CD4-positive, alpha-beta memory T cell (primary cell): ENCODE data around the gene ADCK2. TPM values are rescaled to one million over a fixed set of nuclear protein-coding genes. Genes with fewer than 3 reads are reported as not detected.
"Not testable (repeated sequence)": the region's sequence is repeated elsewhere in the genome, so short reads cannot be mapped to it uniquely, and the experiment has no call there.

Experiments
- CTCF ChIA-PET: fragments of 350-600 bp; sonication (Branson Sonifier 250); formaldehyde crosslinking; loops from one replicate; lab custom pipeline; 2021; ENCODE audit warnings: inconsistent platforms; ENCODE audit not compliant: partially characterized antibody; lab: Charles Lee
- POLR2A ChIA-PET: fragments of 350-600 bp; sonication (Branson Sonifier 250); formaldehyde crosslinking; loops from one replicate; lab custom pipeline; 2021; ENCODE audit not compliant: partially characterized antibody; lab: Charles Lee
- DNase-seq, 5 donors: peaks; one replicate each; pipeline versions ENCODE4 v3.0.0 to v3.0.0-alpha.2; 2020 to 2022; ENCODE audit warnings: mixed read lengths in 1 of 5
- H3K27ac ChIP-seq: one replicate; pipeline ENCODE4 v1.7.0; 2013; ENCODE audit warnings: low read depth, low read length
- H3K27me3 ChIP-seq: 2 replicates; pipeline ENCODE4 v1.7.0; 2013; ENCODE audit warnings: mild to moderate bottlenecking, low read length, moderate library complexity; ENCODE audit not compliant: insufficient read depth
- H3K36me3 ChIP-seq: 2 replicates; pipeline ENCODE4 v1.7.0; 2013; ENCODE audit warnings: mild to moderate bottlenecking, low read length, moderate library complexity; ENCODE audit not compliant: insufficient read depth
- H3K4me1 ChIP-seq: 2 replicates; pipeline ENCODE4 v1.7.0; 2013; ENCODE audit warnings: mild to moderate bottlenecking, low read length, moderate library complexity; ENCODE audit not compliant: insufficient read depth
- H3K4me3 ChIP-seq, 2 donors: one replicate each; pipeline ENCODE4 v1.7.0; 2013; ENCODE audit warnings: low read length in 2 of 2, mild to moderate bottlenecking in 1 of 2
- H3K9me3 ChIP-seq, 2 donors: one replicate each; pipeline ENCODE4 v1.7.0; 2013; ENCODE audit warnings: low read length in 2 of 2, control low read depth in 1 of 2; ENCODE audit not compliant: control insufficient read depth in 1 of 2
- H3K27ac Mint-ChIP-seq, 7 donors: one replicate each; pipeline ENCODE4 v1.8.0; 2020 to 2021; ENCODE audit warnings: mixed read lengths in 7 of 7, mild to moderate bottlenecking in 6 of 7, inconsistent platforms in 3 of 7, moderate library complexity in 3 of 7
- H3K27me3 Mint-ChIP-seq, 2 donors: one replicate each; pipeline ENCODE4 v1.8.0; 2020 to 2021; ENCODE audit warnings: mixed read lengths in 2 of 2
- H3K36me3 Mint-ChIP-seq, 2 donors: one replicate each; pipeline ENCODE4 v1.8.0; 2020 to 2021; ENCODE audit warnings: mixed read lengths in 2 of 2, inconsistent platforms in 1 of 2, mild to moderate bottlenecking in 1 of 2
- H3K4me1 Mint-ChIP-seq, 4 donors: one replicate each; pipeline ENCODE4 v1.8.0; 2020 to 2021; ENCODE audit warnings: mixed read lengths in 4 of 4, mild to moderate bottlenecking in 1 of 4
- H3K4me3 Mint-ChIP-seq, 8 donors: one replicate each; pipeline ENCODE4 v1.8.0; 2020 to 2021; ENCODE audit warnings: mixed read lengths in 8 of 8, mild to moderate bottlenecking in 7 of 8, moderate library complexity in 6 of 8, inconsistent platforms in 3 of 8
- H3K9me3 Mint-ChIP-seq, 8 donors: one replicate each; pipeline ENCODE4 v1.8.0; 2020 to 2021; ENCODE audit warnings: mixed read lengths in 8 of 8, mild to moderate bottlenecking in 5 of 8, inconsistent platforms in 3 of 8, moderate library complexity in 1 of 8
- intact Hi-C: fragments of 100-400 bp; cut with micrococcal nuclease; formaldehyde crosslinking; loops from one replicate; pipeline ENCODE4 v1.15.1; 2023
- polyA plus RNA-seq, 2 donors: library from polyadenylated mRNA; unstranded; fragments of 300-500 nt; fragmentation: Illumina TruSeq; gene quantifications; one replicate each; pipeline ENCODE4 v1.2.3, GENCODE V29; 2021
- total RNA-seq, 2 experiments: library from RNA; stranded (reverse); gene quantifications; one replicate each; pipeline ENCODE4 v1.2.3, GENCODE V29; 2021

The ADCK2 gene
- total RNA-seq (10 to 100 TPM; 18.6 to 19.2 TPM), polyA plus RNA-seq (10 to 100 TPM; 24.9 to 36.0 TPM)

GRCh38 chr7:140672382-140673062 lies at the start of gene ADCK2:
TSS of gene ADCK2 (plus strand) at chr7:140672945. CDS start at chr7:140673331, 386 bp downstream.
- Mint-ChIP-seq H3K4me3 (peak within 1 kb of the TSS; percentile 81 to 95 (median 88)), H3K4me1 (peaks cover 16 to 39% (median 18%) of the 10 kb centered on the region in 4 donors), H3K36me3 (peaks cover 8 to 13% of the 10 kb centered on the region in 2 donors), H3K27me3 (no peaks in the 10 kb centered on the region), H3K27ac (peak within 1 kb of the TSS; percentile 90 to 94 (median 92)), H3K9me3 (no peaks in the 10 kb centered on the region)
- ChIA-PET CTCF (interaction anchor here (0.8 to 1.8 kb wide), 7 partner anchors 10 to 195 kb away, joined by 3 read pairs; partner anchors contain the start of gene NDUFB2), POLR2A (interaction anchor here (0.7 to 3.6 kb wide), 11 partner anchors 10 to 497 kb away, joined by 3 to 57 read pairs (median 5); partner anchors contain the start of gene NDUFB2)
- Histone ChIP-seq H3K4me3 (peak within 1 kb of the TSS; percentile 61 to 65), H3K36me3 (no peaks in the 10 kb centered on the region), H3K9me3 (no peaks in the 10 kb centered on the region), H3K27ac (peak within 1 kb of the TSS; percentile 74), H3K27me3 (no peaks in the 10 kb centered on the region), H3K4me1 (peaks cover 28% of the 10 kb centered on the region)
- peak in 1 of 5 donors; percentile 66 for DNase-seq
- intact Hi-C loops = loop anchor here (1.0 to 10.0 kb wide), 4 partner anchors 24 to 1328 kb away; partner anchors contain the start of genes FMC1, MKRN1, MRPS33 and NDUFB2

GRCh38 chr7:140623980-140624379 lies 48.8 kb upstream of the ADCK2 start:
- DNase-seq = no peak
- H3K9me3 Mint-ChIP-seq = no peaks in the 10 kb centered on the region
- Histone ChIP-seq H3K27ac (no peak overlapping the region), H3K36me3 (no peaks in the 10 kb centered on the region), H3K4me1 (no peaks in the 10 kb centered on the region), H3K27me3 (no peaks in the 10 kb centered on the region), H3K4me3 (no peak overlapping the region), H3K9me3 (no peaks in the 10 kb centered on the region)
- ChIA-PET CTCF (no interaction called here), POLR2A (no interaction called here)
- no peaks in the 10 kb centered on the region for H3K4me1 Mint-ChIP-seq
- no peak overlapping the region for H3K4me3 Mint-ChIP-seq
- H3K27me3 Mint-ChIP-seq = no peaks in the 10 kb centered on the region
- no peaks in the 10 kb centered on the region for H3K36me3 Mint-ChIP-seq
- intact Hi-C loops = no loop called here
- no peak overlapping the region for H3K27ac Mint-ChIP-seq

- H3K27me3 ChIP-seq = no peaks in the 10 kb centered on the region
- ChIA-PET CTCF (no interaction called here), POLR2A (no interaction called here)
- no peak overlapping the region for H3K27ac ChIP-seq
- no peak overlapping the region for H3K27ac Mint-ChIP-seq
- no peaks in the 10 kb centered on the region for H3K4me1 ChIP-seq
- H3K27me3 Mint-ChIP-seq = peaks cover 0 to 1% of the 10 kb centered on the region in 2 donors
- H3K9me3 ChIP-seq = no peaks in the 10 kb centered on the region
- intact Hi-C loops = no loop called here
- no peaks in the 10 kb centered on the region for H3K4me1 Mint-ChIP-seq
- H3K4me3 ChIP-seq = no peak overlapping the region
- H3K36me3 ChIP-seq = no peaks in the 10 kb centered on the region
- no peaks in the 10 kb centered on the region for H3K9me3 Mint-ChIP-seq
- H3K4me3 Mint-ChIP-seq = no peak overlapping the region
- no peak for DNase-seq
- no peaks in the 10 kb centered on the region for H3K36me3 Mint-ChIP-seq
These were observed 48.2 kb upstream of the ADCK2 start for GRCh38 chr7:140624392-140625191.

GRCh38 chr7:140625192-140625558 lies 47.6 kb upstream of the ADCK2 start:
- H3K4me3 Mint-ChIP-seq, H3K4me1 Mint-ChIP-seq, H3K27ac ChIP-seq, H3K9me3 ChIP-seq, H3K27me3 Mint-ChIP-seq, CTCF ChIA-PET, H3K4me3 ChIP-seq, DNase-seq, POLR2A ChIA-PET, H3K27ac Mint-ChIP-seq, H3K27me3 ChIP-seq, H3K4me1 ChIP-seq, H3K9me3 Mint-ChIP-seq, intact Hi-C loops, H3K36me3 Mint-ChIP-seq, H3K36me3 ChIP-seq: not testable (repeated sequence)

GRCh38 chr7:140625908-140626868 lies 46.6 kb upstream of the ADCK2 start:
- H3K27ac ChIP-seq = no peak overlapping the region
- no peaks in the 10 kb centered on the region for H3K27me3 ChIP-seq
- H3K27ac Mint-ChIP-seq = no peak overlapping the region
- intact Hi-C loops = no loop called here
- ChIA-PET CTCF (no interaction called here), POLR2A (no interaction called here)
- H3K9me3 Mint-ChIP-seq = no peaks in the 10 kb centered on the region
- H3K27me3 Mint-ChIP-seq = peaks cover 1 to 4% of the 10 kb centered on the region in 2 donors
- no peak overlapping the region for H3K4me3 ChIP-seq
- peaks cover 0 to 2% (median 0%) of the 10 kb centered on the region in 4 donors for H3K4me1 Mint-ChIP-seq
- H3K36me3 Mint-ChIP-seq = no peaks in the 10 kb centered on the region
- no peak overlapping the region for H3K4me3 Mint-ChIP-seq
- H3K9me3 ChIP-seq = no peaks in the 10 kb centered on the region
- no peaks in the 10 kb centered on the region for H3K4me1 ChIP-seq
- no peaks in the 10 kb centered on the region for H3K36me3 ChIP-seq
- no peak for DNase-seq

GRCh38 chr7:140631021-140631420 lies 41.7 kb upstream of the ADCK2 start:
- no peaks in the 10 kb centered on the region for H3K36me3 ChIP-seq
- no peak overlapping the region for H3K27ac ChIP-seq
- no peak for DNase-seq
- H3K4me1 ChIP-seq = no peaks in the 10 kb centered on the region
- intact Hi-C loops = no loop called here
- CTCF ChIA-PET = no interaction called here
- Mint-ChIP-seq H3K27me3 (peaks cover 5 to 21% of the 10 kb centered on the region in 2 donors), H3K27ac (no peak overlapping the region), H3K36me3 (no peaks in the 10 kb centered on the region), H3K9me3 (no peaks in the 10 kb centered on the region), H3K4me3 (no peak overlapping the region), H3K4me1 (peaks cover 0 to 2% (median 0%) of the 10 kb centered on the region in 4 donors)
- POLR2A ChIA-PET = no interaction called here
- no peaks in the 10 kb centered on the region for H3K9me3 ChIP-seq
- H3K27me3 ChIP-seq = no peaks in the 10 kb centered on the region
- no peak overlapping the region for H3K4me3 ChIP-seq
